GM21529 (cell line): ENCODE results near the gene LIPH.
"Not testable (repeated sequence)": the region's sequence is repeated elsewhere in the genome, so short reads cannot be mapped to it uniquely, and the experiment has no call there.

Experiments used
- ATAC-seq: cut with Tn5 transposase; IDR thresholded peaks from one replicate; pipeline ENCODE4 v1.9.1; 2021; ENCODE audit not compliant: unreplicated experiment

Gene LIPH

GRCh38 chr3:185490241-185490640, 62.1 kb downstream of the LIPH start:
- ATAC-seq = no peak

- no peak for ATAC-seq
Measured at GRCh38 chr3:185489462-185489861, 62.9 kb downstream of the LIPH start.

GRCh38 chr3:185488465-185488864, 63.9 kb downstream of the LIPH start:
- no peak for ATAC-seq

- no peak for ATAC-seq
Measured at GRCh38 chr3:185486394-185486793, 66.0 kb downstream of the LIPH start.

- ATAC-seq = no peak
Measured at GRCh38 chr3:185484296-185484695, 68.1 kb downstream of the LIPH start.

GRCh38 chr3:185479373-185479945, 72.9 kb downstream of the LIPH start:
- no peak for ATAC-seq

- ATAC-seq = no peak
Measured at GRCh38 chr3:185477316-185477715, 75.1 kb downstream of the LIPH start.

GRCh38 chr3:185474922-185475321, 77.5 kb downstream of the LIPH start:
- not testable (repeated sequence) for ATAC-seq

- ATAC-seq = no peak
Measured at GRCh38 chr3:185473290-185473815, 79.0 kb downstream of the LIPH start.

GRCh38 chr3:185470323-185470722, 82.1 kb downstream of the LIPH start:
- ATAC-seq = no peak

- no peak for ATAC-seq
Measured at GRCh38 chr3:185469542-185469941, 82.8 kb downstream of the LIPH start.

- ATAC-seq = not testable (repeated sequence)
Measured at GRCh38 chr3:185466123-185466522, 86.3 kb downstream of the LIPH start.

- no peak for ATAC-seq
Measured at GRCh38 chr3:185465471-185465870, 86.9 kb downstream of the LIPH start.

- ATAC-seq = no peak
Measured at GRCh38 chr3:185460719-185461350, 91.6 kb downstream of the LIPH start.

GRCh38 chr3:185460309-185460708, 92.1 kb downstream of the LIPH start:
- ATAC-seq = no peak

- no peak for ATAC-seq
Measured at GRCh38 chr3:185457376-185457775, 95.0 kb downstream of the LIPH start.
